HepG2 (cell line): ENCODE data around the gene GLYR1. TPM values are rescaled to one million over a fixed set of nuclear protein-coding genes. Genes with fewer than 3 reads are reported as not detected.

Source experiments
- GPN1 ChIP-seq: sonication (generic); formaldehyde crosslinking; IDR thresholded peaks from 2 replicates; pipeline ENCODE4 v1.5.1; 2020; ENCODE audit warnings: missing genetic modification reagents, borderline replicate concordance
- HMG20A ChIP-seq: IDR thresholded peaks from 2 replicates; pipeline ENCODE4 v1.6.1; 2016; ENCODE audit warnings: borderline replicate concordance
- TOPORS ChIP-seq: sonication (generic); formaldehyde crosslinking; IDR thresholded peaks from 2 replicates; pipeline ENCODE4 v1.8.0; 2023; ENCODE audit warnings: mild to moderate bottlenecking, missing genetic modification reagents
- ZFP62 ChIP-seq: sonication (generic); formaldehyde crosslinking; IDR thresholded peaks from 2 replicates; pipeline ENCODE4 v1.4.0; 2020; ENCODE audit warnings: missing genetic modification reagents
- ZNF17 ChIP-seq: sonication (generic); formaldehyde crosslinking; IDR thresholded peaks from 2 replicates; pipeline ENCODE4 v1.5.0; 2020; ENCODE audit warnings: mild to moderate bottlenecking, missing genetic modification reagents
- ZNF225 ChIP-seq: sonication (generic); formaldehyde crosslinking; IDR thresholded peaks from 2 replicates; pipeline ENCODE4 v1.4.0; 2020; ENCODE audit warnings: mild to moderate bottlenecking, missing genetic modification reagents
- ZNF737 ChIP-seq: sonication (generic); formaldehyde crosslinking; IDR thresholded peaks from 2 replicates; pipeline ENCODE4 v1.5.0; 2020; ENCODE audit warnings: missing genetic modification reagents, mild to moderate bottlenecking, borderline replicate concordance
- polyA plus RNA-seq, 8 experiments: library from polyadenylated mRNA; depleted of rRNA in 3 of 8; stranded (reverse) in 7 of 8; unstranded in 1 of 8; fragments of >200 nt; fragmentation: Illumina TruSeq in 4 of 8; extraction: Trizol in 4 of 8; gene quantifications; 2 replicates each; pipeline versions ENCODE4 v1.2.1 to v1.2.3, GENCODE V29; 2011 to 2016; ENCODE audit warnings: low read depth in 4 of 8, missing spikeins in 1 of 8, mixed read lengths in 1 of 8; ENCODE audit not compliant: insufficient read depth in 1 of 8
- total RNA-seq, 5 experiments: library from RNA; depleted of rRNA; stranded (reverse); fragments of >200 nt; fragmentation: Illumina TruSeq; extraction: Trizol; gene quantifications; 2 replicates each; pipeline ENCODE4 v1.2.3, GENCODE V29; 2016; ENCODE audit warnings: low read depth in 1 of 5
- TF ChIP-seq, protein P1 (sequence below): sonication (generic); formaldehyde crosslinking; IDR thresholded peaks from 2 replicates; pipeline ENCODE4 v1.5.0; 2020; ENCODE audit warnings: missing genetic modification reagents
- TF ChIP-seq, protein P2 (sequence below): IDR thresholded peaks from 2 replicates; pipeline ENCODE4 v1.6.1; 2012; ENCODE audit warnings: inconsistent platforms
- TF ChIP-seq, protein P3 (sequence below): sonication (generic); formaldehyde crosslinking; IDR thresholded peaks from 2 replicates; pipeline ENCODE4; 2020; ENCODE audit warnings: missing genetic modification reagents, mild to moderate bottlenecking, borderline replicate concordance
- TF ChIP-seq, protein P4 (sequence below): sonication (generic); formaldehyde crosslinking; IDR thresholded peaks from 2 replicates; pipeline ENCODE4 v1.5.1; 2020; ENCODE audit warnings: mild to moderate bottlenecking, moderate library complexity, missing genetic modification reagents
- TF ChIP-seq, protein P5 (sequence below): IDR thresholded peaks from 2 replicates; pipeline ENCODE4 v1.6.1; 2016; ENCODE audit warnings: missing genetic modification reagents, missing compliant biosample characterization

Gene GLYR1
- total and polyA plus RNA-seq, 2 of the 13 experiments (the other 11 are each of a cell fraction or from before 2014, with no cell fraction given) = 28.3 to 48.7 TPM

DNA sequence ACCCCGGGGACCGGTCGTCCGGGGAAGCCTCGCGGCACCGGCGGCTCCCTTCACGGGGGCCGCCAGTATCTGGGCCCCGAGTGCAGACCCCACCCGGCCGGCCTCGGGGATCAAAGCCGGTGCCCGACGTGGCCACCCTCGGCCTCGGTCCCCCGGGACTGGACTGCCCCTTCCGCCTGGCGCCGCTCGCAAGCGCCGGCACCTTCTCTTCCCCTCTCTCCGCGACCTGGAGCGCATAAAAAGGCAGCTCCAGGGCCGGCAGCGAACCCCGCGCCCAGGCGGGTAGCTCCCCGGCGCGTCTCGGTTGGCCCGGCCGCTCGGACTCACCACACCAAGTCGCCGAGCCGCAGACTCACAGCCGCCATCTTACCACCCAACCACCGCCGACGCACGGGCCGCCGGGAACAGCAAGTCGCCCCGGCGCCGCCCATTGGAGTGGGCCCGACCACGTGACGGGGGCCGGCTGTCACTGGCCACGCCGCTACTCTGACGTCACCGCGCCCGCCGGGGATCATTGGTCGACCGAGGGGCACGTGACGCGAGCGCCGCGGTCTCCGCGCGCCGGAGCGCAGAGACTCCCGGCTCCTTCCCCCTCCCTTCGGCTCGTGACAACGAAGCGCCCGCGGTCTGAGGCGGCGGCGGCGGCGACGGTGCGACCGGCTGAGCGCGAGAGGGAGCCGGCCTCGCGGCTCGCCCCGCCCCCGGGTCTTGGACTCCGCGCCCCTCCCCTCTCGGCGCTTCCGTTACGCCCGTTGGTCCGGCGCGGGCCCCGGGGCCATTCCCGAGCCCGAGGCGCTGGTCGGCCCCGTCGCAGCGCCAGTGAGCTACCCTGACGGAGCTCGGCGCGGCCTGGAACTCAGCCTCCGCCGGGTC, at the start of gene GLYR1, which contains the start of gene UBN1 (continued):
- TF ChIP-seq, protein P1, sequence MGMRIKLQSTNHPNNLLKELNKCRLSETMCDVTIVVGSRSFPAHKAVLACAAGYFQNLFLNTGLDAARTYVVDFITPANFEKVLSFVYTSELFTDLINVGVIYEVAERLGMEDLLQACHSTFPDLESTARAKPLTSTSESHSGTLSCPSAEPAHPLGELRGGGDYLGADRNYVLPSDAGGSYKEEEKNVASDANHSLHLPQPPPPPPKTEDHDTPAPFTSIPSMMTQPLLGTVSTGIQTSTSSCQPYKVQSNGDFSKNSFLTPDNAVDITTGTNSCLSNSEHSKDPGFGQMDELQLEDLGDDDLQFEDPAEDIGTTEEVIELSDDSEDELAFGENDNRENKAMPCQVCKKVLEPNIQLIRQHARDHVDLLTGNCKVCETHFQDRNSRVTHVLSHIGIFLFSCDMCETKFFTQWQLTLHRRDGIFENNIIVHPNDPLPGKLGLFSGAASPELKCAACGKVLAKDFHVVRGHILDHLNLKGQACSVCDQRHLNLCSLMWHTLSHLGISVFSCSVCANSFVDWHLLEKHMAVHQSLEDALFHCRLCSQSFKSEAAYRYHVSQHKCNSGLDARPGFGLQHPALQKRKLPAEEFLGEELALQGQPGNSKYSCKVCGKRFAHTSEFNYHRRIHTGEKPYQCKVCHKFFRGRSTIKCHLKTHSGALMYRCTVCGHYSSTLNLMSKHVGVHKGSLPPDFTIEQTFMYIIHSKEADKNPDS (CRISPR knock-in tag) = no peak
- TF ChIP-seq TOPORS (CRISPR knock-in tag) = peak; percentile 58; the same call in 1 of the 2 replicates
- TF ChIP-seq ZNF225 (CRISPR knock-in tag) = no peak
- no peak for TF ChIP-seq GPN1
- TF ChIP-seq, protein P2, sequence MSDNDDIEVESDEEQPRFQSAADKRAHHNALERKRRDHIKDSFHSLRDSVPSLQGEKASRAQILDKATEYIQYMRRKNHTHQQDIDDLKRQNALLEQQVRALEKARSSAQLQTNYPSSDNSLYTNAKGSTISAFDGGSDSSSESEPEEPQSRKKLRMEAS = peak; percentile 82
- no peak for TF ChIP-seq HMG20A (CRISPR knock-in tag)
- TF ChIP-seq ZNF17 (CRISPR knock-in tag) = no peak
- TF ChIP-seq, protein P3, sequence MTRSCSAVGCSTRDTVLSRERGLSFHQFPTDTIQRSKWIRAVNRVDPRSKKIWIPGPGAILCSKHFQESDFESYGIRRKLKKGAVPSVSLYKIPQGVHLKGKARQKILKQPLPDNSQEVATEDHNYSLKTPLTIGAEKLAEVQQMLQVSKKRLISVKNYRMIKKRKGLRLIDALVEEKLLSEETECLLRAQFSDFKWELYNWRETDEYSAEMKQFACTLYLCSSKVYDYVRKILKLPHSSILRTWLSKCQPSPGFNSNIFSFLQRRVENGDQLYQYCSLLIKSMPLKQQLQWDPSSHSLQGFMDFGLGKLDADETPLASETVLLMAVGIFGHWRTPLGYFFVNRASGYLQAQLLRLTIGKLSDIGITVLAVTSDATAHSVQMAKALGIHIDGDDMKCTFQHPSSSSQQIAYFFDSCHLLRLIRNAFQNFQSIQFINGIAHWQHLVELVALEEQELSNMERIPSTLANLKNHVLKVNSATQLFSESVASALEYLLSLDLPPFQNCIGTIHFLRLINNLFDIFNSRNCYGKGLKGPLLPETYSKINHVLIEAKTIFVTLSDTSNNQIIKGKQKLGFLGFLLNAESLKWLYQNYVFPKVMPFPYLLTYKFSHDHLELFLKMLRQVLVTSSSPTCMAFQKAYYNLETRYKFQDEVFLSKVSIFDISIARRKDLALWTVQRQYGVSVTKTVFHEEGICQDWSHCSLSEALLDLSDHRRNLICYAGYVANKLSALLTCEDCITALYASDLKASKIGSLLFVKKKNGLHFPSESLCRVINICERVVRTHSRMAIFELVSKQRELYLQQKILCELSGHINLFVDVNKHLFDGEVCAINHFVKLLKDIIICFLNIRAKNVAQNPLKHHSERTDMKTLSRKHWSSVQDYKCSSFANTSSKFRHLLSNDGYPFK (CRISPR knock-in tag) = peak; percentile 99
- TF ChIP-seq, protein P4, sequence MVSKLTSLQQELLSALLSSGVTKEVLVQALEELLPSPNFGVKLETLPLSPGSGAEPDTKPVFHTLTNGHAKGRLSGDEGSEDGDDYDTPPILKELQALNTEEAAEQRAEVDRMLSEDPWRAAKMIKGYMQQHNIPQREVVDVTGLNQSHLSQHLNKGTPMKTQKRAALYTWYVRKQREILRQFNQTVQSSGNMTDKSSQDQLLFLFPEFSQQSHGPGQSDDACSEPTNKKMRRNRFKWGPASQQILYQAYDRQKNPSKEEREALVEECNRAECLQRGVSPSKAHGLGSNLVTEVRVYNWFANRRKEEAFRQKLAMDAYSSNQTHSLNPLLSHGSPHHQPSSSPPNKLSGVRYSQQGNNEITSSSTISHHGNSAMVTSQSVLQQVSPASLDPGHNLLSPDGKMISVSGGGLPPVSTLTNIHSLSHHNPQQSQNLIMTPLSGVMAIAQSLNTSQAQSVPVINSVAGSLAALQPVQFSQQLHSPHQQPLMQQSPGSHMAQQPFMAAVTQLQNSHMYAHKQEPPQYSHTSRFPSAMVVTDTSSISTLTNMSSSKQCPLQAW = no peak
- TF ChIP-seq ZFP62 (CRISPR knock-in tag) = no peak
- TF ChIP-seq, protein P5, sequence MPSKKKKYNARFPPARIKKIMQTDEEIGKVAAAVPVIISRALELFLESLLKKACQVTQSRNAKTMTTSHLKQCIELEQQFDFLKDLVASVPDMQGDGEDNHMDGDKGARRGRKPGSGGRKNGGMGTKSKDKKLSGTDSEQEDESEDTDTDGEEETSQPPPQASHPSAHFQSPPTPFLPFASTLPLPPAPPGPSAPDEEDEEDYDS = peak; percentile 74; the same call in 1 of the 2 replicates
- no peak for TF ChIP-seq ZNF737 (CRISPR knock-in tag)
